ENCODE data around the gene DPEP3.

DNA sequence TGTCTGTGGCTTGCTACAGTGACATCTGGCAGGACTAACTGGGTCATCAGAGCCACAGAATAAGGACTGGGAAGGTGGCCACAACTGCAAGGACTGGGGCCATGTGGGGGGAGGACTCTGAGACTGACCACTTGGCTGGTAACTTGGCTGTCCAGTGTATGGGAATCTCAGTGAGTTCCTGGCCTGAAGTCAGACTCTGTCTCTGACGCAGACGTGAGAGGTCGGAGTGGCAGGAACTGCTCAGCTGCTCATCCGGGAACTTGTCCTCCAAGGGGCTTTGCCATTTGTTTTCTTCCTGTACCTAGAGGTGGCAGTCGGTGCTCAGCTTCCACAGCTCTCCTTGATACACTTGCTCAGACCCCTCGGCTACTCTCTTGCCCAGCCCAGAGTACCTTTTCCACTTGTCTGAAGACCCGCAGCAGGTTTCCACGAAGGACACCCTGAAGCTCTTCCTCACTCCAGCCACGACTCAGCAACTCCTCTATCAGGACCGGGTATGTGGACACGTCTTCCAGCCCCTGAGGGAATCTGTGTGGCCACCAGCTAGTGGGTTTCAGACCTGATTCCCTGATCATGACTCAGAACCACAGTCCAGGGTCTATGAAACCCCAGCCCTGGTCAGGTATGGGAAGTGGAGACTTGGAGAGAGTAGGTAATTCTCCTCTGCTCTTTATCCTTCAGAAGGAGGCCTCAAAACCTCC is 7.3 kb upstream of the DPEP3 start:
- TF ChIP-seq, protein P1, sequence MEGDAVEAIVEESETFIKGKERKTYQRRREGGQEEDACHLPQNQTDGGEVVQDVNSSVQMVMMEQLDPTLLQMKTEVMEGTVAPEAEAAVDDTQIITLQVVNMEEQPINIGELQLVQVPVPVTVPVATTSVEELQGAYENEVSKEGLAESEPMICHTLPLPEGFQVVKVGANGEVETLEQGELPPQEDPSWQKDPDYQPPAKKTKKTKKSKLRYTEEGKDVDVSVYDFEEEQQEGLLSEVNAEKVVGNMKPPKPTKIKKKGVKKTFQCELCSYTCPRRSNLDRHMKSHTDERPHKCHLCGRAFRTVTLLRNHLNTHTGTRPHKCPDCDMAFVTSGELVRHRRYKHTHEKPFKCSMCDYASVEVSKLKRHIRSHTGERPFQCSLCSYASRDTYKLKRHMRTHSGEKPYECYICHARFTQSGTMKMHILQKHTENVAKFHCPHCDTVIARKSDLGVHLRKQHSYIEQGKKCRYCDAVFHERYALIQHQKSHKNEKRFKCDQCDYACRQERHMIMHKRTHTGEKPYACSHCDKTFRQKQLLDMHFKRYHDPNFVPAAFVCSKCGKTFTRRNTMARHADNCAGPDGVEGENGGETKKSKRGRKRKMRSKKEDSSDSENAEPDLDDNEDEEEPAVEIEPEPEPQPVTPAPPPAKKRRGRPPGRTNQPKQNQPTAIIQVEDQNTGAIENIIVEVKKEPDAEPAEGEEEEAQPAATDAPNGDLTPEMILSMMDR (IDR thresholded peaks at IDR 0.05): no peak
- TF ChIP-seq POLR2A (IDR thresholded peaks at IDR 0.05): no peak

Measured in thyroid gland (tissue), 4 donors.